IMR-90 (cell line): ENCODE results near the gene TFAP2A. TPM values are rescaled to one million over a fixed set of nuclear protein-coding genes. Genes with fewer than 3 reads are reported as not detected.

Experiments used
- ATAC-seq: fragments of 200-7000 bp; cut with Tn5 transposase; 2 replicates; pipeline ENCODE4 v1.9.1; 2020; ENCODE audit warnings: low read depth, mild to moderate bottlenecking, moderate library complexity
- BruUV-seq: library from RNA; stranded (reverse); fragments of 400-500 nt; replicated peaks from 2 replicates; lab custom pipeline; 2021; lab: Mats Ljungman, UMichigan
- CTCF ChIA-PET: fragments of 300-600 bp; formaldehyde crosslinking; extraction: SDS; loops from one replicate; lab custom pipeline; 2021; ENCODE audit warnings: antibody characterized with exemption; lab: Yijun Ruan, JAX
- POLR2A ChIA-PET: fragments of 300-600 bp; sonication (Branson Sonifier 250); formaldehyde crosslinking; loops from one replicate; lab custom pipeline; 2022; ENCODE audit warnings: antibody characterized with exemption; ENCODE audit not compliant: unreplicated experiment; lab: Charles Lee
- DNase-seq: peaks from one replicate; pipeline ENCODE4 v3.0.0; 2013
- H2AFZ ChIP-seq: replicated peaks from 2 replicates; pipeline ENCODE3; 2013; ENCODE audit warnings: low read length, mild to moderate bottlenecking; ENCODE audit not compliant: poor library complexity
- H2AK5ac ChIP-seq: 2 replicates; pipeline ENCODE4 v1.6.1; 2013; ENCODE audit warnings: low read depth, low read length, inconsistent platforms
- H2AK9ac ChIP-seq: replicated peaks from 2 replicates; pipeline ENCODE3; 2013; ENCODE audit warnings: mild to moderate bottlenecking, low read depth, low read length, moderate library complexity; ENCODE audit not compliant: poor library complexity
- H2BK120ac ChIP-seq: 2 replicates; pipeline ENCODE4 v1.6.1; 2013; ENCODE audit warnings: low read depth, low read length, inconsistent platforms
- H2BK15ac ChIP-seq: 3 replicates; pipeline ENCODE4 v1.6.1; 2013; ENCODE audit warnings: low read depth, low read length, inconsistent platforms
- H2BK20ac ChIP-seq: 2 replicates; pipeline ENCODE4 v1.6.1; 2013; ENCODE audit warnings: low read depth, mild to moderate bottlenecking, inconsistent platforms, low read length, moderate library complexity
- H2BK5ac ChIP-seq: 2 replicates; pipeline ENCODE4 v1.6.1; 2013; ENCODE audit warnings: mild to moderate bottlenecking, low read depth, low read length, inconsistent platforms; ENCODE audit not compliant: poor library complexity, severe bottlenecking
- H3K14ac ChIP-seq: replicated peaks from 2 replicates; pipeline ENCODE4 v1.6.1; 2013; ENCODE audit warnings: low read depth, low read length, inconsistent platforms
- H3K18ac ChIP-seq: 2 replicates; pipeline ENCODE4 v1.6.1; 2013; ENCODE audit warnings: low read depth, low read length, control low read depth
- H3K23ac ChIP-seq: 2 replicates; pipeline ENCODE4 v1.6.1; 2013; ENCODE audit warnings: low read depth, low read length, inconsistent platforms
- H3K27ac ChIP-seq: 2 replicates; pipeline ENCODE4 v1.5.1; 2013; ENCODE audit warnings: mild to moderate bottlenecking, control low read depth, low read length; ENCODE audit not compliant: insufficient read depth
- H3K27me3 ChIP-seq: 2 replicates; pipeline ENCODE4 v1.6.1; 2013; ENCODE audit warnings: low read length; ENCODE audit not compliant: control insufficient read depth, insufficient read depth
- H3K36me3 ChIP-seq: 2 replicates; pipeline ENCODE4 v1.6.1; 2013; ENCODE audit warnings: low read length, mixed read lengths; ENCODE audit not compliant: control insufficient read depth, insufficient read depth
- H3K4ac ChIP-seq: 2 replicates; pipeline ENCODE4 v1.6.1; 2013; ENCODE audit warnings: low read depth, low read length, inconsistent platforms
- H3K4me1 ChIP-seq: 2 replicates; pipeline ENCODE4 v1.6.1; 2013; ENCODE audit warnings: low read length, mixed read lengths; ENCODE audit not compliant: control insufficient read depth, insufficient read depth
- H3K4me2 ChIP-seq: 2 replicates; pipeline ENCODE4 v1.6.1; 2013; ENCODE audit warnings: low read depth, mild to moderate bottlenecking, control low read depth, low read length, moderate library complexity
- H3K4me3 ChIP-seq: 2 replicates; pipeline ENCODE4 v1.5.1; 2013; ENCODE audit warnings: low read depth, mild to moderate bottlenecking, control low read depth, low read length, moderate library complexity; ENCODE audit not compliant: insufficient read depth
- H3K56ac ChIP-seq: 2 replicates; pipeline ENCODE4 v1.6.1; 2013; ENCODE audit warnings: low read length, inconsistent platforms; ENCODE audit not compliant: insufficient read depth; ENCODE audit errors: extremely low read depth
- H3K79me1 ChIP-seq, 2 experiments: 2 replicates each; pipeline ENCODE4 v1.6.1; 2013; ENCODE audit warnings: low read length in 2 of 2, inconsistent platforms in 1 of 2, low read depth in 1 of 2
- H3K9ac ChIP-seq: 2 replicates; pipeline ENCODE4 v1.6.1; 2013; ENCODE audit warnings: low read depth, low read length, control low read depth
- H3K9me1 ChIP-seq: 2 replicates; pipeline ENCODE4 v1.6.1; 2013; ENCODE audit warnings: low read length, inconsistent platforms; ENCODE audit not compliant: insufficient read depth
- H3K9me3 ChIP-seq: 2 replicates; pipeline ENCODE4 v1.6.1; 2013; ENCODE audit warnings: low read length; ENCODE audit not compliant: control insufficient read depth, insufficient read depth
- H4K20me1 ChIP-seq: 2 replicates; pipeline ENCODE4 v1.6.1; 2013; ENCODE audit warnings: low read length, inconsistent platforms; ENCODE audit not compliant: insufficient read depth
- H4K5ac ChIP-seq: 2 replicates; pipeline ENCODE4 v1.6.1; 2013; ENCODE audit warnings: mild to moderate bottlenecking, low read depth, low read length, control low read depth
- H4K8ac ChIP-seq, 2 experiments: 2 replicates each; pipeline ENCODE4 v1.6.1; 2013; ENCODE audit warnings: low read depth in 2 of 2, low read length in 2 of 2, control low read depth in 1 of 2, inconsistent platforms in 1 of 2
- H4K91ac ChIP-seq: 2 replicates; pipeline ENCODE4 v1.6.1; 2013; ENCODE audit warnings: low read depth, low read length, inconsistent platforms; ENCODE audit not compliant: insufficient read depth
- BHLHE40 ChIP-seq: fragments of 150-350 bp; IDR thresholded peaks from 2 replicates; pipeline ENCODE4 v1.6.1; 2016; ENCODE audit warnings: mild to moderate bottlenecking, low read depth, low read length
- CEBPB ChIP-seq: IDR thresholded peaks from 2 replicates; pipeline ENCODE4 v1.6.1; 2012; ENCODE audit warnings: low read depth, low read length, improper control_type of control experiment
- CHD1 ChIP-seq: IDR thresholded peaks from 2 replicates; pipeline ENCODE4 v1.6.1; 2012; ENCODE audit warnings: low read depth, low read length, improper control_type of control experiment
- CTCF ChIP-seq: conservative IDR thresholded peaks from 2 replicates; pipeline ENCODE4 v1.5.1; 2012; ENCODE audit warnings: mild to moderate bottlenecking, low read depth, low read length, improper control_type of control experiment
- MAZ ChIP-seq: IDR thresholded peaks from 2 replicates; pipeline ENCODE4 v1.6.1; 2012; ENCODE audit warnings: low read depth, mild to moderate bottlenecking, low read length, improper control_type of control experiment, moderate library complexity, borderline replicate concordance
- POLR2A ChIP-seq: IDR thresholded peaks from 2 replicates; pipeline ENCODE4 v1.6.1; 2012; ENCODE audit warnings: mild to moderate bottlenecking, low read depth, low read length
- RAD21 ChIP-seq: IDR thresholded peaks from 2 replicates; pipeline ENCODE4 v1.6.1; 2012; ENCODE audit warnings: low read length, improper control_type of control experiment
- RCOR1 ChIP-seq: IDR thresholded peaks from 2 replicates; pipeline ENCODE4 v1.6.1; 2012; ENCODE audit warnings: mild to moderate bottlenecking, low read length, improper control_type of control experiment; ENCODE audit not compliant: insufficient replicate concordance
- SMC3 ChIP-seq: fragments of 150-350 bp; IDR thresholded peaks from 2 replicates; pipeline ENCODE4 v1.6.1; 2016; ENCODE audit warnings: low read depth, mild to moderate bottlenecking, antibody characterized with exemption, low read length, moderate library complexity
- USF2 ChIP-seq: fragments of 150-350 bp; IDR thresholded peaks from 2 replicates; pipeline ENCODE4 v1.6.1; 2017; ENCODE audit warnings: mild to moderate bottlenecking, antibody characterized with exemption, low read length, low read depth
- WGBS, 2 experiments: methylation state at CpG; one replicate each; pipeline versions ENCODE4 v1.1.5 to v1.1.7; 2013; ENCODE audit warnings: missing lambda C conversion rate in 2 of 2; ENCODE audit not compliant: insufficient read length in 1 of 2; ENCODE audit errors: extremely low coverage in 2 of 2; 5-methylcytosine and 5-hydroxymethylcytosine counted together
- dilution Hi-C: fragments of 300-500 bp; cut with HindIII; formaldehyde crosslinking; loops from one replicate; pipeline ENCODE4 v1.14.3; 2018; ENCODE audit warnings: low sequenced_read_pairs; ENCODE audit not compliant: unreplicated experiment
- in situ Hi-C: fragments of 300-500 bp; cut with MboI; formaldehyde crosslinking; loops from 3 replicates; pipeline ENCODE4 v1.14.3; 2019; ENCODE audit warnings: low sequenced_read_pairs, inconsistent platforms, mixed read lengths
- intact Hi-C: fragments of 100-400 bp; cut with micrococcal nuclease; formaldehyde crosslinking; loops from 2 replicates; pipeline ENCODE4 v1.10.0; 2022
- polyA plus RNA-seq, 3 experiments: library from polyadenylated mRNA; depleted of rRNA; stranded (reverse); fragments of >200 nt; gene quantifications; 2 replicates each; pipeline ENCODE4 v1.2.3, GENCODE V29; 2012; ENCODE audit warnings: low replicate concordance in 1 of 3
- total RNA-seq: library from RNA; depleted of rRNA; stranded (reverse); fragments of >200 nt; gene quantifications from 2 replicates; pipeline ENCODE4 v1.2.3, GENCODE V29; 2012

TFAP2A gene
- total and polyA plus RNA-seq, 2 of the 4 experiments (the other 2 are of a cell fraction): 0.72 to 7.1 TPM

GRCh38 chr6:10416516-10416862 lies 1.6 kb upstream of the TFAP2A start:
- intact Hi-C loops: loop anchor here (10.0 kb wide), 2 partner anchors 772 to 1012 kb away; no protein-coding TSS in a partner anchor
- no peak for ATAC-seq
- Histone ChIP-seq H3K56ac (no peak overlapping the region), H2BK20ac (no peak overlapping the region), H3K23ac (no peak overlapping the region), H4K5ac (no peak overlapping the region), H3K4me1 (no peaks in the 10 kb centered on the region; the same call in 1 of the 2 replicates), H3K18ac (no peak overlapping the region), H4K8ac (no peak overlapping the region), H2AK9ac (no peak overlapping the region), H4K20me1 (no peaks in the 10 kb centered on the region), H3K9ac (no peak overlapping the region), H3K4me2 (no peak overlapping the region), H3K27ac (no peak overlapping the region), H2BK5ac (no peak overlapping the region), H2BK120ac (no peak overlapping the region), H4K91ac (no peak overlapping the region), H3K4me3 (no peak overlapping the region), H3K4ac (no peak overlapping the region), H3K14ac (no peak overlapping the region), H2BK15ac (no peak overlapping the region), H3K9me1 (no peaks in the 10 kb centered on the region), H3K9me3 (no peaks in the 10 kb centered on the region), H3K27me3 (peaks cover 93% of the 10 kb centered on the region), H2AK5ac (no peak overlapping the region), H3K36me3 (no peaks in the 10 kb centered on the region), H2AFZ (no peak overlapping the region), H3K79me1 (no peaks in the 10 kb centered on the region)
- no peak for DNase-seq
- POLR2A ChIA-PET: no interaction called here
- TF ChIP-seq CEBPB (no peak), USF2 (no peak), SMC3 (no peak), RCOR1 (no peak), POLR2A (no peak), RAD21 (no peak), CTCF (no peak), MAZ (no peak), CHD1 (no peak), BHLHE40 (no peak)
- BruUV-seq: no TSS peak
- CTCF ChIA-PET: interaction anchor here (0.6 to 1.1 kb wide), 2 partner anchors 13 to 310 kb away, joined by 3 read pairs; no protein-coding TSS in a partner anchor
- no CpG with 5 or more reads among the region's 5 CpGs for WGBS, 2 experiments
- dilution Hi-C loops: no loop called here
- in situ Hi-C loops: loop anchor here (25.0 kb wide), 2 partner anchors 879 to 1979 kb away; partner anchors contain the start of gene SLC35B3
